Tibial artery (tissue), 4 donors: Measurements from ENCODE around the gene GRB7.
"Not testable (repeated sequence)": the region's sequence is repeated elsewhere in the genome, so short reads cannot be mapped to it uniquely, and the experiment has no call there.

ENCODE experiments used
- DNase-seq, 2 donors: peaks; one replicate each; pipeline ENCODE4 v3.0.0-alpha.2; 2019
- H3K27ac ChIP-seq, 2 donors: fragments of 200-600 bp; sonication (generic) in 1 of 2; 1 replicate in 1 of 2; 2 replicates in 1 of 2; pipeline ENCODE4 v1.5.1; 2018 to 2019; ENCODE audit warnings: mild to moderate bottlenecking in 1 of 2
- H3K27me3 ChIP-seq, 2 donors: fragments of 200-600 bp; sonication (generic) in 1 of 2; one replicate each; pipeline versions ENCODE4 v1.5.1 to v1.6.0; 2016 to 2019
- H3K36me3 ChIP-seq, 3 donors: fragments of 200-600 bp; sonication (generic) in 2 of 3; one replicate each; pipeline ENCODE4 v1.5.1; 2016 to 2019; ENCODE audit warnings: mild to moderate bottlenecking in 2 of 3
- H3K4me1 ChIP-seq, 4 donors: fragments of 200-600 bp; sonication (generic) in 2 of 4; 1 replicate in 3 of 4; 2 replicates in 1 of 4; pipeline ENCODE4 v1.5.1; 2016 to 2019
- H3K4me3 ChIP-seq, 2 donors: fragments of 200-600 bp; sonication (generic) in 1 of 2; 1 replicate in 1 of 2; 2 replicates in 1 of 2; pipeline ENCODE4 v1.5.1; 2018 to 2019; ENCODE audit warnings: mild to moderate bottlenecking in 2 of 2
- H3K9me3 ChIP-seq, 3 donors: fragments of 200-600 bp; sonication (generic) in 1 of 3; one replicate each; pipeline ENCODE4 v1.5.1; 2016 to 2019
- CTCF ChIP-seq, 2 experiments: fragments of 200-600 bp in 1 of 2; fragments of 450-650 bp in 1 of 2; IDR thresholded peaks; one replicate each; pipeline ENCODE4 v1.5.1; 2017 to 2019; ENCODE audit warnings: antibody characterized with exemption in 2 of 2, mild to moderate bottlenecking in 1 of 2, moderate library complexity in 1 of 2
- intact Hi-C: fragments of 100-400 bp; cut with DNase I; formaldehyde crosslinking; loops from one replicate; pipeline ENCODE4 v1.15.0; 2023; ENCODE audit warnings: low total_unique reads

GRB7 gene

GRCh38 chr17:39717660-39718059 is 20.1 kb upstream of the GRB7 start:
- Histone ChIP-seq H3K27me3 (no peaks in the 10 kb centered on the region), H3K9me3 (no peaks in the 10 kb centered on the region), H3K4me1 (peaks cover 0 to 15% (median 0%) of the 10 kb centered on the region in 4 donors), H3K27ac (no peak overlapping the region), H3K4me3 (no peak overlapping the region), H3K36me3 (peaks cover 61 to 97% (median 70%) of the 10 kb centered on the region in 3 donors)
- DNase-seq, result no peak
- intact Hi-C loops, result no loop called here
- no peak for TF ChIP-seq CTCF (IDR thresholded peaks at IDR 0.05)

GRCh38 chr17:39719563-39720355 is 18.0 kb upstream of the GRB7 start:
- peaks cover 70 to 97% (median 74%) of the 10 kb centered on the region in 3 donors for H3K36me3 ChIP-seq
- no peak for DNase-seq
- H3K9me3 ChIP-seq, result no peaks in the 10 kb centered on the region
- TF ChIP-seq CTCF (IDR thresholded peaks at IDR 0.05), result no peak
- H3K27ac ChIP-seq, result no peak overlapping the region
- no peak overlapping the region for H3K4me3 ChIP-seq
- H3K27me3 ChIP-seq, result no peaks in the 10 kb centered on the region
- peaks cover 0 to 15% (median 0%) of the 10 kb centered on the region in 4 donors for H3K4me1 ChIP-seq
- intact Hi-C loops, result no loop called here

GRCh38 chr17:39722104-39722503 is 15.6 kb upstream of the GRB7 start:
- peaks cover 67 to 97% (median 67%) of the 10 kb centered on the region in 3 donors for H3K36me3 ChIP-seq
- TF ChIP-seq CTCF (IDR thresholded peaks at IDR 0.05), result no peak

GRCh38 chr17:39722965-39723848 is 14.5 kb upstream of the GRB7 start:
- Histone ChIP-seq H3K9me3 (no peaks in the 10 kb centered on the region), H3K36me3 (peaks cover 59 to 97% (median 69%) of the 10 kb centered on the region in 3 donors), H3K4me1 (no peaks in the 10 kb centered on the region), H3K4me3 (no peak overlapping the region), H3K27ac (no peak overlapping the region), H3K27me3 (no peaks in the 10 kb centered on the region)
- no peak for TF ChIP-seq CTCF (IDR thresholded peaks at IDR 0.05)
- DNase-seq, result no peak
- intact Hi-C loops, result no loop called here

More at GRCh38 chr17:39722104-39722503, 15.6 kb upstream of the GRB7 start:
- Histone ChIP-seq H3K4me3 (no peak overlapping the region), H3K27ac (no peak overlapping the region), H3K4me1 (no peaks in the 10 kb centered on the region), H3K27me3 (no peaks in the 10 kb centered on the region), H3K9me3 (no peaks in the 10 kb centered on the region)
- DNase-seq, result no peak
- intact Hi-C loops, result no loop called here

- no peaks in the 10 kb centered on the region for H3K27me3 ChIP-seq
- no peaks in the 10 kb centered on the region for H3K9me3 ChIP-seq
- no peak for TF ChIP-seq CTCF (IDR thresholded peaks at IDR 0.05)
- intact Hi-C loops, result no loop called here
- DNase-seq, result no peak
- H3K4me3 ChIP-seq, result no peak overlapping the region
- no peak overlapping the region for H3K27ac ChIP-seq
- H3K4me1 ChIP-seq, result peaks cover 0 to 12% (median 7%) of the 10 kb centered on the region in 4 donors
- peaks cover 51 to 93% (median 61%) of the 10 kb centered on the region in 3 donors for H3K36me3 ChIP-seq
Measured at GRCh38 chr17:39724731-39725130, 13.0 kb upstream of the GRB7 start.

- intact Hi-C loops, H3K27me3 ChIP-seq, H3K4me3 ChIP-seq, H3K9me3 ChIP-seq, H3K27ac ChIP-seq, DNase-seq: not testable (repeated sequence)
- peaks cover 0 to 15% (median 10%) of the 10 kb centered on the region in 4 donors for H3K4me1 ChIP-seq
- peaks cover 46 to 81% (median 60%) of the 10 kb centered on the region in 3 donors for H3K36me3 ChIP-seq
Measured at GRCh38 chr17:39725923-39726322, 11.8 kb upstream of the GRB7 start.
